OCI-LY1 (cell line): Measurements from ENCODE around the gene PLEKHA6.

Source experiments
- H2AFZ ChIP-seq: fragments of 200-600 bp; sonication (generic), shearing (Covaris generic); 2 replicates; pipeline ENCODE4 v1.6.0; 2014; ENCODE audit warnings: antibody characterized with exemption, mild to moderate bottlenecking, low read length
- H3F3A ChIP-seq: fragments of 200-600 bp; sonication (generic), shearing (Covaris generic); 2 replicates; pipeline ENCODE4 v1.6.0; 2014; ENCODE audit warnings: mild to moderate bottlenecking, antibody characterized with exemption, low read length, moderate library complexity; ENCODE audit not compliant: insufficient read depth
- H3K27ac ChIP-seq: fragments of 200-600 bp; sonication (generic); 2 replicates; pipeline ENCODE4 v1.5.1; 2014; ENCODE audit warnings: low read length, mixed run types, mild to moderate bottlenecking, low read depth; ENCODE audit not compliant: poor library complexity, severe bottlenecking
- H3K27me3 ChIP-seq: fragments of 200-600 bp; sonication (generic); 2 replicates; pipeline ENCODE4 v1.6.0; 2014; ENCODE audit warnings: antibody characterized with exemption, mild to moderate bottlenecking, low read length, moderate library complexity; ENCODE audit not compliant: insufficient read depth
- H3K36me3 ChIP-seq: fragments of 200-600 bp; sonication (generic); 2 replicates; pipeline ENCODE4 v1.6.1; 2014; ENCODE audit warnings: mild to moderate bottlenecking, antibody characterized with exemption, low read length, moderate library complexity, mixed read lengths; ENCODE audit not compliant: insufficient read depth
- H3K4me1 ChIP-seq: fragments of 200-600 bp; sonication (generic); 2 replicates; pipeline ENCODE4 v1.5.1; 2014; ENCODE audit warnings: mild to moderate bottlenecking, low read length, moderate library complexity; ENCODE audit not compliant: insufficient read depth, severe bottlenecking
- H3K4me2 ChIP-seq: fragments of 200-600 bp; sonication (generic), shearing (Covaris generic); 2 replicates; pipeline ENCODE4 v1.6.1; 2014; ENCODE audit warnings: low read length
- H3K4me3 ChIP-seq: fragments of 200-600 bp; sonication (generic); 2 replicates; pipeline ENCODE4 v1.5.1; 2014; ENCODE audit warnings: low read length, low read depth, mild to moderate bottlenecking, mixed read lengths; ENCODE audit not compliant: poor library complexity, severe bottlenecking
- H3K79me2 ChIP-seq: fragments of 200-600 bp; shearing (Covaris generic); 2 replicates; pipeline ENCODE4 v1.6.1; 2016; ENCODE audit warnings: mixed run types, low read length, mixed read lengths; ENCODE audit not compliant: insufficient read depth
- H3K9ac ChIP-seq: fragments of 200-600 bp; sonication (generic), shearing (Covaris generic); 2 replicates; pipeline ENCODE4 v1.6.1; 2014; ENCODE audit warnings: mild to moderate bottlenecking, low read length, mixed read lengths
- H3K9me2 ChIP-seq: fragments of 200-600 bp; sonication (generic), shearing (Covaris generic); 2 replicates; pipeline ENCODE4 v1.6.1; 2014; ENCODE audit warnings: low read depth, mild to moderate bottlenecking, low read length, mixed read lengths
- H3K9me3 ChIP-seq: fragments of 200-600 bp; shearing (Covaris generic); 2 replicates; pipeline ENCODE4 v1.6.1; 2014; ENCODE audit warnings: low read length, mixed read lengths
- H4K20me1 ChIP-seq: fragments of 200-600 bp; sonication (generic), shearing (Covaris generic); 2 replicates; pipeline ENCODE4 v1.6.0; 2016; ENCODE audit warnings: mild to moderate bottlenecking, low read length; ENCODE audit not compliant: insufficient read depth
- CTCF ChIP-seq: fragments of 200-600 bp; sonication (generic), shearing (Covaris generic); IDR thresholded peaks from 2 replicates; pipeline ENCODE4 v1.5.1; 2017; ENCODE audit warnings: mild to moderate bottlenecking, antibody characterized with exemption, low read length, moderate library complexity, mixed read lengths
- EZH2 ChIP-seq: fragments of 200-600 bp; sonication (generic), shearing (Covaris generic); IDR thresholded peaks from 2 replicates; pipeline ENCODE4 v1.8.0; 2017; ENCODE audit warnings: borderline replicate concordance, mixed run types, mild to moderate bottlenecking, antibody characterized with exemption, low read length, moderate library complexity, mixed read lengths

PLEKHA6 gene

GRCh38 chr1:204246876-204247275 is 112.9 kb downstream of the PLEKHA6 start:
- no peaks in the 10 kb centered on the region for H4K20me1 ChIP-seq
- H3K4me2 ChIP-seq = no peak overlapping the region
- no peaks in the 10 kb centered on the region for H3K36me3 ChIP-seq
- H3K27ac ChIP-seq = no peak overlapping the region
- peaks cover 4% of the 10 kb centered on the region; the same call in 1 of the 2 replicates for H3K27me3 ChIP-seq
- H3K9me2 ChIP-seq = no peaks in the 10 kb centered on the region
- no peaks in the 10 kb centered on the region for H3F3A ChIP-seq
- no peaks in the 10 kb centered on the region for H3K9me3 ChIP-seq
- no peak for TF ChIP-seq EZH2
- no peak for TF ChIP-seq CTCF
- no peak overlapping the region for H3K9ac ChIP-seq
- H2AFZ ChIP-seq = no peak overlapping the region
- H3K4me1 ChIP-seq = no peaks in the 10 kb centered on the region
- no peak overlapping the region for H3K4me3 ChIP-seq
- no peaks in the 10 kb centered on the region for H3K79me2 ChIP-seq

- TF ChIP-seq CTCF (no peak), EZH2 (no peak)
- Histone ChIP-seq H3K4me3 (no peak overlapping the region), H3K27me3 (no peaks in the 10 kb centered on the region; the same call in 1 of the 2 replicates), H3K9me2 (no peaks in the 10 kb centered on the region), H3K27ac (no peak overlapping the region), H4K20me1 (no peaks in the 10 kb centered on the region), H2AFZ (no peak overlapping the region), H3K4me2 (no peak overlapping the region), H3K9ac (no peak overlapping the region), H3K79me2 (no peaks in the 10 kb centered on the region), H3F3A (no peaks in the 10 kb centered on the region), H3K36me3 (no peaks in the 10 kb centered on the region), H3K4me1 (no peaks in the 10 kb centered on the region), H3K9me3 (no peaks in the 10 kb centered on the region)
Observed at GRCh38 chr1:204242920-204243319, 116.8 kb downstream of the PLEKHA6 start.

GRCh38 chr1:204241914-204242313 is 117.8 kb downstream of the PLEKHA6 start:
- no peaks in the 10 kb centered on the region for H3K4me1 ChIP-seq
- no peak overlapping the region for H2AFZ ChIP-seq
- no peaks in the 10 kb centered on the region; the same call in 1 of the 2 replicates for H3K27me3 ChIP-seq
- H3K79me2 ChIP-seq = no peaks in the 10 kb centered on the region
- TF ChIP-seq CTCF (no peak), EZH2 (no peak)
- H3K9ac ChIP-seq = no peak overlapping the region
- H3K36me3 ChIP-seq = no peaks in the 10 kb centered on the region
- no peaks in the 10 kb centered on the region for H4K20me1 ChIP-seq
- no peaks in the 10 kb centered on the region for H3K9me2 ChIP-seq
- H3K4me2 ChIP-seq = no peak overlapping the region
- no peak overlapping the region for H3K27ac ChIP-seq
- H3F3A ChIP-seq = no peaks in the 10 kb centered on the region
- no peak overlapping the region for H3K4me3 ChIP-seq
- no peaks in the 10 kb centered on the region for H3K9me3 ChIP-seq
